Endothelial cell of umbilical vein (primary cell): ENCODE measurements around the gene THBS4.

Experiments used
- CTCF ChIP-seq, 2 donors: IDR thresholded peaks; 1 replicate in 1 of 2; 2 replicates in 1 of 2; pipeline ENCODE4 v1.5.1; 2011; ENCODE audit warnings: low read length in 2 of 2, mild to moderate bottlenecking in 2 of 2, moderate library complexity in 2 of 2, control low read depth in 1 of 2, inconsistent platforms in 1 of 2, low read depth in 1 of 2; ENCODE audit not compliant: insufficient read depth in 1 of 2; ENCODE audit errors: extremely low read depth in 1 of 2
- EZH2 ChIP-seq: IDR thresholded peaks from 2 replicates; pipeline ENCODE4 v1.6.1; 2012; ENCODE audit warnings: borderline replicate concordance, low read depth, mild to moderate bottlenecking, moderate library complexity, low read length, inconsistent platforms; ENCODE audit not compliant: severe bottlenecking
- GATA2 ChIP-seq: IDR thresholded peaks from 2 replicates; pipeline ENCODE4 v1.7.0; 2011; ENCODE audit warnings: low read depth, mild to moderate bottlenecking, moderate library complexity, mixed read lengths, low read length; ENCODE audit not compliant: insufficient read length, insufficient read depth
- MAX ChIP-seq: IDR thresholded peaks from 2 replicates; pipeline ENCODE4 v1.6.1; 2011; ENCODE audit not compliant: insufficient read depth, insufficient read length
- MYC ChIP-seq: IDR thresholded peaks from one replicate; pipeline ENCODE4 v1.6.1; 2011; ENCODE audit warnings: mild to moderate bottlenecking, low read depth, low read length
- POLR2A ChIP-seq: IDR thresholded peaks from 2 replicates; pipeline ENCODE4 v1.6.1; 2012; ENCODE audit warnings: low read depth, mild to moderate bottlenecking, control low read depth, low read length
- POLR2AphosphoS5 ChIP-seq: IDR thresholded peaks from 2 replicates; pipeline ENCODE4 v1.6.1; 2012; ENCODE audit warnings: low read depth, mild to moderate bottlenecking, control low read depth, low read length, moderate library complexity; ENCODE audit not compliant: insufficient read depth

DNA sequence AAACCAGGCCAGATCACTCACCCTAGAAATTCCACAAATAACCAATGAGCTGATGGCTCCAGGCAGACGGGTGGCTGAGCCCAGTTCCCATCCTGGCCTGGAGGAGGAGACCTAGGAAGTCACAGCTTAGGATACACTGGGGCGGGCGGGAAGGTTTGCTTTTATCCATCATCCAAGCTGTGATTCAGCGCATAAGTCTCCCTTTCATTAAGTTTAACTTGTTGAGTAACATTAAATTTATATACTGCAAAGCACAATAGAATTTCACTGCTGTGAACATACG, 55.7 kb downstream of the THBS4 start:
- TF ChIP-seq CTCF (IDR thresholded peaks at IDR 0.05; ENCODE audit: extremely low read depth in 1 of 2, insufficient read depth in 1 of 2, low read depth in 1 of 2, low read length in 2 of 2) (no peak), EZH2 (no peak), POLR2A (no peak), MYC (no peak), POLR2AphosphoS5 (no peak), MAX (no peak), GATA2 (no peak)
